Measurements from ENCODE around the gene KRTAP19-6. TPM values are rescaled to one million over a fixed set of nuclear protein-coding genes. Genes with fewer than 3 reads are reported as not detected.

KRTAP19-6 gene
- total RNA-seq, 1 donor from 2014 or later = not detected

GRCh38 chr21:30567617-30568016, 26.0 kb upstream of the KRTAP19-6 start:
- DNase-seq (ENCODE audit: low read depth) = no peak
- H3K4me3 ChIP-seq (ENCODE audit: low read depth, low read length) = no peak overlapping the region
- TF ChIP-seq CTCF (IDR thresholded peaks at IDR 0.05; ENCODE audit: insufficient read depth, low read length, poor library complexity, severe bottlenecking) = no peak
- no peaks in the 10 kb centered on the region for H3K27me3 ChIP-seq (ENCODE audit: control insufficient read depth, insufficient read depth, low read length)
- no peaks in the 10 kb centered on the region for H3K36me3 ChIP-seq (ENCODE audit: control insufficient read depth, insufficient read depth, low read length)

- no peak for DNase-seq (ENCODE audit: low read depth)
- no peak for TF ChIP-seq CTCF (IDR thresholded peaks at IDR 0.05; ENCODE audit: insufficient read depth, low read length, poor library complexity, severe bottlenecking)
- no peaks in the 10 kb centered on the region for H3K27me3 ChIP-seq (ENCODE audit: control insufficient read depth, insufficient read depth, low read length)
- no peaks in the 10 kb centered on the region for H3K36me3 ChIP-seq (ENCODE audit: control insufficient read depth, insufficient read depth, low read length)
- H3K4me3 ChIP-seq (ENCODE audit: low read depth, low read length) = no peak overlapping the region
Observed at GRCh38 chr21:30563630-30564029, 22.0 kb upstream of the KRTAP19-6 start.

- Histone ChIP-seq H3K36me3 (ENCODE audit: control insufficient read depth, insufficient read depth, low read length) (no peaks in the 10 kb centered on the region), H3K27me3 (ENCODE audit: control insufficient read depth, insufficient read depth, low read length) (no peaks in the 10 kb centered on the region), H3K4me3 (ENCODE audit: low read depth, low read length) (no peak overlapping the region)
- no peak for TF ChIP-seq CTCF (IDR thresholded peaks at IDR 0.05; ENCODE audit: insufficient read depth, low read length, poor library complexity, severe bottlenecking)
- DNase-seq (ENCODE audit: low read depth) = no peak
Observed at GRCh38 chr21:30563072-30563471, 21.4 kb upstream of the KRTAP19-6 start.

GRCh38 chr21:30561957-30562356, 20.3 kb upstream of the KRTAP19-6 start:
- Histone ChIP-seq H3K27me3 (ENCODE audit: control insufficient read depth, insufficient read depth, low read length) (no peaks in the 10 kb centered on the region), H3K36me3 (ENCODE audit: control insufficient read depth, insufficient read depth, low read length) (no peaks in the 10 kb centered on the region), H3K4me3 (ENCODE audit: low read depth, low read length) (no peak overlapping the region)
- no peak for DNase-seq (ENCODE audit: low read depth)
- no peak for TF ChIP-seq CTCF (IDR thresholded peaks at IDR 0.05; ENCODE audit: insufficient read depth, low read length, poor library complexity, severe bottlenecking)

- H3K4me3 ChIP-seq (ENCODE audit: low read depth, low read length) = no peak within 1 kb of the TSS
- H3K27me3 ChIP-seq (ENCODE audit: control insufficient read depth, insufficient read depth, low read length) = no peaks in the 10 kb centered on the region
- H3K36me3 ChIP-seq (ENCODE audit: control insufficient read depth, insufficient read depth, low read length) = no peaks in the 10 kb centered on the region
- no peak for DNase-seq (ENCODE audit: low read depth)
- TF ChIP-seq CTCF (IDR thresholded peaks at IDR 0.05; ENCODE audit: insufficient read depth, low read length, poor library complexity, severe bottlenecking) = no peak
Observed at GRCh38 chr21:30561264-30561895, 19.7 kb upstream of the KRTAP19-6 start, which contains the start of gene KRTAP19-7. KRTAP19-7 (minus strand) TSS chr21:30561314; CDS start chr21:30561289, 25 bp downstream.

GRCh38 chr21:30555095-30555494, 13.4 kb upstream of the KRTAP19-6 start:
- Histone ChIP-seq H3K36me3 (ENCODE audit: control insufficient read depth, insufficient read depth, low read length) (no peaks in the 10 kb centered on the region), H3K27me3 (ENCODE audit: control insufficient read depth, insufficient read depth, low read length) (no peaks in the 10 kb centered on the region), H3K4me3 (ENCODE audit: low read depth, low read length) (no peak overlapping the region)
- TF ChIP-seq CTCF (IDR thresholded peaks at IDR 0.05; ENCODE audit: insufficient read depth, low read length, poor library complexity, severe bottlenecking) = no peak
- no peak for DNase-seq (ENCODE audit: low read depth)

All from kidney epithelial cell (primary cell).